Hippocampal formation (tissue), 2 donors: ENCODE measurements around the gene KLK4.
A peak's percentile ranks its signal among the peaks of the same experiment; 100 is the strongest.

ENCODE experiments used
- DNase-seq, 2 donors: peaks; one replicate each; lab custom pipeline; 2025; lab: John Stamatoyannopoulos, UW

The KLK4 gene, protein sequence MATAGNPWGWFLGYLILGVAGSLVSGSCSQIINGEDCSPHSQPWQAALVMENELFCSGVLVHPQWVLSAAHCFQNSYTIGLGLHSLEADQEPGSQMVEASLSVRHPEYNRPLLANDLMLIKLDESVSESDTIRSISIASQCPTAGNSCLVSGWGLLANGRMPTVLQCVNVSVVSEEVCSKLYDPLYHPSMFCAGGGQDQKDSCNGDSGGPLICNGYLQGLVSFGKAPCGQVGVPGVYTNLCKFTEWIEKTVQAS

DNA sequence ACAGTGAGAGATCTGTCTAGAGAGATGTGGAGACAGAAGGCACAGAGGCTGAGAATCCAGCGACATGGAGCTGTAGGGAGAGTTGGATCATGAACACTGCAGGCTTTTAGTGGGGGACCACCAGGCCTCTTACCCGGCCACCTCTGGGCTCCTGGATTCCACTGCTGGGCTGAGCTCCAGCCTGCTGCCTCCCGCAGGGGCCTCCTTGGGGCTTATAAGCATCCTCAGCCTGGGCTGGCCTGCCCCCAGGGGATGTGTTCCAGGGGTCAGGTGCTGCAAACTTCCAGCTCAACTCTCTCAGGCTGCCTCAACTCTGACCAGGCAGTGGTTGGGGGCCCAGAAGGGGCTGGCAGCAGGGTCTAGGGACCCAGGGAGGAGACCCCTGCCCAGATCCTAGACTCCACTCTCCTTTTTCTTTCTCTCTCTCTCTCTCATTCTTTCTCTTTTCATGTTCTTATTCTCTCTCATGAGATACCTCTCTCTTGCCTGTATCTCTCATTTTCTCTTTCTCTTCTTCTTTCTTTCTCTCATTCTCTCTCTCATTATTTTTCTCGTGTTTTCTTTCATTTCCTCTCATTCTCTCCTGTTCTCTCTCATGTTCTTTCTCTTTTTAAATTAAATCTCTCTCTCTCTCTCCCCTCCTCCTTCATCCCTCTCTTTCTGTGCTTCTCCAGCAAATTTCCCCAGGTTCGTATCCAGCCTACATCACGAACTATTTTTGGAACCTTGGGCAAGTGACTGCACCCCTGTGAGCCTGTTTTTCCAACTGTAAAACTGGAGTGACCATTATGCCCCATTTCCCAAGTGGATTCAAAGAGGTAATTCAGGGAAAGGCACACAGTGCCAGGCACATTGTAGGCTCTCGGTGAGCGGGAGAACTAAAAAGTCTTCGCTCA is at the start of gene KLK4:
TSS of gene KLK4 (minus strand) at position 190 of the 896 bp plus-strand sequence. CDS start 657 bp downstream, outside the sequence.
- no peak for DNase-seq

DNA sequence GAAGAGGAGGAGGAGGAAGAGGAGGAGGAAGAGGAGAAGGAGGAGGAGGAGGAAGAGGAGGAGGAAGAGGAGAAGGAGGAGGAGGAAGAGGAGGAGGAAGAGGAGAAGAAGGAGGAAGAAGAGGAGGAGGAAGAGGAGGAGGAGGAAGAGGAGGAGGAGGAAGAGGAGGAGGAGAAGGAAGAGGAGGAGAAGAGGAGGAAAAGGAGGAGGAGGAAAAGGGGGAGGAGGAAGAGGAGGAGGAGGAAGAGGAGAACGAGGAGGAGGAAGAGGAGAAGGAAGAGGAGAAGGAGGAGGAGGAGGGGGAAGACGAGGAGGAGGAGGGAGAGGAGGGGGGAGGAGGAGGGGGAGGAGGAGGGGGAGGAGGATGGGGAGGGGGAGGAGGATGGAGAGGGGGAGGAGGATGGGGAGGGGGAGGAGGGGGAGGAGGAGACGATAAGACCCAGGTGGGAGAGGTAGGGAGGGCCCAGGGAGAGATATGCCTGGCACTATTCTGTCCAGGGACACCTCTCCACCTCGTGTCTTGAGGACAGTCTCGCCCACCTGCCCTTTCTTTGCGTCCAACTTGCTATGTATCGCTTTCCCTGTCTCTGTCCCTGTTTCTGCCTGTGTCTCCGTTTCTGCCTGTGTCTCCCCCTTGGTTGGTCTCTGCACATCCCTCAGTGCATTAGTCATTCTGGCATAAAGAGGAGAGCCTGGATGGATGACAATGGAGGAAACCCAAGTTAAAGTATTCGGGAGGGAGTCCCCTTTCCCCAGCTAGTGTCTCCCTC is 48.7 kb upstream of the KLK4 start:
- DNase-seq = no peak

DNA sequence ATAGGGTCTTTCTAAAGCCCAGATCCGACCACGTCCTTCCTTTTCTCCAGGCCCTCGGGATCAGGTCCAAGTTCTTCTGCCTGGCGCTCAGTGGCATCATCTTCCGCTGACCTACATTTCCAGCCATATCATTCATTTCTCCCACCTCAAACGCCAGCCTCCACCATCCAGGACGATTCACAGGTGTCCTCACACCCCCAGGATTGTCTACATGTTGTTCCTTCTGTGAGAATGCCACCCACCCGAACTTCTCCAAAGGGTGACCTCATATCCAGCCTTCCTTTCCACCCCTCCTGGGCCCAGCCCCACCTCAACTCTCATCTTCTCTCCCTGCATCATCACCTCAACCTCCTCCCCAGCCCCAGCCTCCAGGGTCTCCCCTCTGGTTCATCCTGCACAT is 46.4 kb upstream of the KLK4 start:
- DNase-seq = no peak

DNA sequence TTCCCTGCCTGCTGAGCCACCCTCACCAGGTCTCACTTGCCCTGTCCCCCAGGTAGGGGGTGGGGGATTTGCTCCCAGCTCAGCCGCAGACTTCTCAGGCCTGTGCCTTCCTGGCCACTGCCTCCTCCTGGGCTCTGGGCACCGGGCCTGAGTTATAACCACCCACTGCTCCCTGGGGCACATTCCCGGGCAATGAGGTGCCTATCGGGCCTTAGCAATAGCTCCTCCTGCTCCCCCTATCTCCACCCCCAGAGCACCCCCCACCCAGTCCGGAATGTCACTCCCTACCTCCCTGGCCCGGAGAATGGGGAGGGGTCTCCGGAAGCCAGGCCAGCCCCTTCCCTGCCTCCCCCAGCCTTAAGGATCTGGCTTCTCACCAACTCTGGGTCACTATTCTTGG is 41.7 kb upstream of the KLK4 start, which contains the start of gene KLK5:
TSS of gene KLK5 (minus strand) at position 129 of the 400 bp plus-strand sequence. CDS start 381 bp downstream, outside the sequence.
- DNase-seq = no peak

DNA sequence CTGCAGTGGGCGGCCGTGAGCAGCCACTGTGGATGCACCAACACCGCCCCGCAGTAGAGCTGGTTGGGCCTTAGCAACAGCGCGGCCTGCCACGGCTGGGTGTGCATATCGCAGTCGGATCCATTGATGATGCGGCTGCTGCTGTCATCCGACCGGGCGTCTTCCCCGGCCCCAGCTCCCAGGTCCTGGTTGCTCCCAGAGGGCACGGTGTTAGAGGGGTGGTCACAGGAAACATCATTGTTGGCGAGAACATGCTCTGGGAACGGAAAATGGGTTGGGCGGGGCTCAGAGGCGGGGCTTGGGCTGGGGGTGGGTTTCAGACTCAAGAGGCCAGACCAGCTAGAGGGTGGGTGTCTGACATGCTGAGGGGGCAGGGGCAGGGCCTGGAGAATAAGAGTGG is 38.7 kb upstream of the KLK4 start:
- DNase-seq = no peak

DNA sequence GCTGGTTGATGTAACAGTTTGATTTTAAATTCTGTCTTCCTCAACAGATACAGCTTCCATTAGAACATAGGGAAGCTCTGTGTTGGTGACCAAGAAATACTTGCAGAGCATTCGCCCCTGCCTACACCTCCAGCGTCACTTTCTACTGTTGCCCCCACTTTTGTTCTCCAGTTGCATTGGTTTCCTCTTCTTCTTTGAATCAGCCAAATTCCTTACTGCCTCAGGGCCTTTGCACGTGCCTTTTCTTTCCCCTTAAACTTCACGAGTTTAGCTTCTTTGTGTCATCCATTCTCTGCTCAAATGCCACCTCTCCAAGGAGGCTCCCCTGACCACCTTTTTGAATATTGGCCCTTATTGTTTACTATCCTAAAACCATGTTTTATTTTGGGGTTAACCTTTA is 35.9 kb upstream of the KLK4 start:
- DNase-seq = no peak

DNA sequence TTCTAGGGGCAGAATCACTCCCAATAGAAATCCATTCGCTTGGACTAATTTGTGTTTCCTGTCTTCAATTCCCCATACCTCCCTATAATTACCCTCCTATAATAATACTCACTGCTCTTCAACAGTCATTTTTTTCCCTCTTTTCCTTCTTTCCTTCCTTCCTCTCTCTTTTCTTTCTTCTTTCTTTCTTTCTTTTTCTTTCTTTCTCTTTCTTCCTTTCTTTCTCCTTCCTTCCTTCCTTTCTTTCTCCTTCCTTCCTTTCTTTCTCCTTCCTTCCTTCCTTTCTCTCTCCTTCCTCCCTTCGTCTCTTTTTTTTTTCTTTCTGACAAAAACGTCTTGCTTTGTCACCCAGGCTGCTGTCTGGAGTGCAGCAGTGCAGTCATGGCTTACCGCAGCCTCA is 33.6 kb upstream of the KLK4 start:
- DNase-seq = no peak

DNA sequence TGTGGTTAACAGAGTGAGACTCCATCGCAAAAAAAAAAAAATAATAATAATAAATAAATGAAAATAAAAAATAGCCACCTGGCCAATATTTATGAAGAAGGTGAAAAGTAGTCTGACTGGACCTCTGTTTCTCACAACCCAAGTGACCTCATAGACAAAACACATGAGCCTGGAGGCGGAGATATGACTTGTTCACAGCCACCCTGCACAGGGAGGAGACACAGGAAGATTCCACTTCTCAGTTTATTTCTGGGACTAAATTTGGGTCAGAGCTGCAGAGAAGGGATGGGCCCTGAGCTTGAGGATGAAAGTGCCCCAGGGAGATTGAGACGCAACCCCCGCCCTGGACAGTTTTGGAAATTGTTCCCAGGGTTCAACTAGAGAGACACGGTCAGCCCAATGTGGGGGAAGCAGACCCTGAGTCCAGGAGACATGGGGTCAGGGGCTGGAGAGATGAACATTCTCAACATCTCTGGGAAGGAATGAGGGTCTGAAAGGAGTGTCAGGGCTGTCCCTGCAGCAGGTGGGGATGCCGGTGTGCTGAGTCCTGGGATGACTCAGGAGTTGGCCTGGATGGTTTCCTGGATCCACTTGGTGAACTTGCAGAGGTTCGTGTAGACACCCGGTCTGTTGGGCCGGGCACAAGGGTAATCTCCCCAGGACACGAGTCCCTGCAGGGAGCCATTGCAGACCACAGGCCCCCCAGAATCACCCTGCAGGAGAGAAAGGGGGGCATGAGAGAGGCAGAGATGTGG is 32.1 kb upstream of the KLK4 start:
- DNase-seq = no peak

DNA sequence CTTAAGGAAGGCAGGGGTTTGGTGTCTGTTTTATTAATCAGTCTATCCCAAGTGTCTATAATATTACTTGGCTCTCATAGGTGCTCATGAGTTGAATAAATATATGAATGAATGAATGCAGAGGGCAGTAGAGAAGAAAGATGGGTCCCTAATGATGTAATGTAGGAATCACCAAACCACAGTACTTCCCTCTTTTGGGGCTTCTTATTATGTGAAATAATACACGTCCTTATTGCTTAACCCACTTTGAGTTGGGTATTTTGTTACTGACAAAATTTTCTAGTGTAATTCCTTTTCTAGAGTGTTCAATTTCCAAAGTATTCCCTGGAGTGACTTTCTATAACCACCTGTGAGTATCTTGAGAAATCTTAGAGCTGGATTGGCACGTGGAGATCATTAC is 28.4 kb upstream of the KLK4 start:
- DNase-seq = no peak

DNA sequence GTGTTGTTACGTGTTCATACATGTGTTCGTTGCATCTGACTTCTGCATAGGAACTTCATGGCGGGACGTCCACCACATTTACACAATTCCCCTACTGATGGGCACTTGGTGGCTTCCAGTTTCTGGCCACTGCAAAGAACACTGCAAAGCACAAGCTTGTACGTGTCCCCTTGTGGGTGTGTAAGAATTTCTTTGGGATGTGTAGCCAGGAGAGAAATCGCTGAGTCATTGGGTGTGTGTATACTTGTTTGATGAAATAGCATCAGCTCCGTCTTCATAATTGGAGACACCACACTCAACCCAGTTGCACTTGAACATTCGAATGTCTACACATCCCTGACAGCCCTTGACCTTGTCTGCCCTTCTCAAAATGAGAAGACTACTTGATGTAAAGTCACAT is 22.4 kb upstream of the KLK4 start:
- DNase-seq = no peak

DNA sequence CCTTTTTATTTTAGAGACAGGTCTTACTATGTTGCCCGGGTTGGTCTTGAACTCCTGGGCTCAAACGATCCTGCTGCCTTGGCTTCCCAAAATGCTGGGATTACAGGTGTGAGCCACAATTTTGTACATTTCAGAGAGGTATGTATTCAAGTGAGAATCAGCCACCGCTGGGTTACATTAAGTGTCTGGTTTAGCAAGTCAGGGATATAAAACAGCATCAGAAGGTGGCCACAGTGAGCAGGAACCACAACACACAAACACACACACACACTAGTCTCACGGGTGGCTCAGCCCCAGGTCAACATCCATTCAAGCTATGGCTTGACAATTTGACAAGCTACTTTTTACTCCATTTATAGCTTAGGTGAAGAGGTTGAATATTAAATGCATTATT is 21.5 kb upstream of the KLK4 start:
- DNase-seq = no peak

DNA sequence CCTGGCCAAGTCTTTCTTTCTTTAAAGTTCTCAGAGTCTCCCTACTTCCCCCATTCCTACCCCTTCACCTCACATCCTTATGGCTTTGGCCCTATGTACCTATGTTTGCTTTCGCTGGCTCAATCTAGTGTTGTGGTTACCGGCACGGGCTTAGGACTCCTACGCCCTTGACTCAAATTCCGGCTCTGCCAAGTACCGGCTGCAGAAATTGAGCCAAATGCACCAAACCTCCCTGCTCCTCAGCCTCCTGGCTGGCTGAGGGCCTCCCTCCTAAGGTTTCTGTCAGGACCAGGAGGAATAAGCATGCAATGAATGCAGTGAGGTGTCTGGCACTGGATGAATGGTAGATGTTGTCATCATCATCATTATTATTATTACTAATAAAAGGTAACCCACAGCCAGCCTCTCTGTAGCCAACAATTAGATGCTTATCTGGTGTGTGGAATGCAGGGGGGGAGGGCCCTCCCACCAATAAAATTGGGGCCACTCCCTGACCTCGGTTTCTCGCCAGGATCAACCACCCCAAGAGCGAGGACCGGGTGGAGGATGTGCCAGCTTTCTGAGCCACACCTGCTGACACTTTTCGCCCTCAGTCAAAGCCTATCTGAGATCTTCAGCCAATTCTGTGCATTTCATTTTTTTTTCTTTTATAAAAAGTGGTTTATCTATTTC is 21.0 kb upstream of the KLK4 start:
- DNase-seq = no peak

DNA sequence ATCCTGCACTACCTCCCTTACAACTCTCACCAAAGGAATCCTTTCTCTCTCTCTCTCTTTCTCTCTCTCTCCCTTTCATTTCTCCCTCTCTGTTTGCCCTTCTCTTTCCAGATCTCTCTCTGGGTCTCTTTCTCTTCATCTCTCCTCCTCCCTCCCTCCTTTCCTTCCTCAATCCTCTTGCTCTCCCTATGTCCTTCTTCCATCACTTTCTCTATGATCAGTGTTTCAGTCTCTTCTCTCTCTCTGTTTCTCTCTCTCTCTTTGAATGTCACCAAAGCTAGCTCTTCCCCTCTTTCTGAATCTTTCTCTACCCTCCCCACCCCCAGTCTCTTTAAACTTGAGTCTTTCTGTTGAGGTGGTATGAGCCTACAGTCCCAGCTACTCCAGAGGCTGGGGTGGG is 19.8 kb upstream of the KLK4 start:
- DNase-seq = no peak

DNA sequence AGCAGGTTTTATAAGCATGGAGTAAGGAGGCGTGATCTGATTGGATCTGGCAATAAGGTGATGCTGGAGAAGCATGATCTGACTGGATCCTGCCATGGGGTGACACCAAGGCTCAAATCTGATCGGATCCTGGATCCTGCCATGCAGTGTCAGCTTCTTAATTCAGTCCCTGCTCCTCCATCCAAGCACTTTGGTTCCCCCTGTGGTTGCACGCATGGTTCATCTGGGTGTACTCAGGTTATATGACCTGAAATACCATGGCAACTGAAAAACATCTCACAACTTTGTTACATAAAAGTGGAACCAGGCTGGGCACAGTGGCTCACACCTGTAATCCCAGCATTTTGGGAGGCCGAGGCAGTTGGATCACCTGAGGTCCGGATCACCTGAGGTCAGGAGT is 17.6 kb upstream of the KLK4 start:
- DNase-seq = no peak

DNA sequence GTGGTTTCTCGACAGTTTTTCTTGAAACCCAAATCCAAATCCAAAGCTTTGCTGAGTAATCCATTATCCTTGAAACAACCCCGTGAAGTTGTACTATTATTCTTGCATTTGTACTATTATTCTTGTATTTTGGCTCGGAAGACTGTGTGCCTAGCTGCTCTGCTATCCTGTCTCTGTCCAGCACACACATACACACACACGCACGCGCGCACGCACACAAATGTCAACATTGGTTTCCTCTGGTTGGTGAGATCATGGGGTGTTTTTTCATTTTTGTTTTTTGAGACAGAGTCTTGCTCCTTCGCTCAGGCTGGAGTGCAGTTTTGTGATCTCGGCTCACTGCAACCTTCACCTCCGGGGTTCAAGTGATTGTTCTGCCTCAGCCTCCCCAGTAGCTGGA is 14.9 kb upstream of the KLK4 start:
- no peak for DNase-seq

DNA sequence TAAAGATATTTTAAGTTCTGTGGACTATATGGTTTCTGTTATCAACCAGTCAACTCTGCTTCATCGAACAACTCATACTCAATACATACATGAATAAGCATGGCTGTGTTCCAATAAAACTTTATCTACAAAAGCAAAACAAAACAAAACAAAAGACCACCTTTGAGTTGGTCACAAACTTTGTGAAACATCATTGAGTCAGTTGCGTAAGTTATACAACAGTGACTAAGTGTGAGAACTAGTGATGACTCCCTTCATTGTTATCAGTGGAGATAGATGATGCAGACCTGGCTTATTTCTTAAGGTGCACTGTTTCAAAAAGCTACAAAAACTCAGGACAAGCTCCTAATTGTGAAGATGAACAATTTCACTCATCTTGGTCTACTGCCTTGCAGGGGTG is 14.5 kb upstream of the KLK4 start:
- no peak for DNase-seq

DNA sequence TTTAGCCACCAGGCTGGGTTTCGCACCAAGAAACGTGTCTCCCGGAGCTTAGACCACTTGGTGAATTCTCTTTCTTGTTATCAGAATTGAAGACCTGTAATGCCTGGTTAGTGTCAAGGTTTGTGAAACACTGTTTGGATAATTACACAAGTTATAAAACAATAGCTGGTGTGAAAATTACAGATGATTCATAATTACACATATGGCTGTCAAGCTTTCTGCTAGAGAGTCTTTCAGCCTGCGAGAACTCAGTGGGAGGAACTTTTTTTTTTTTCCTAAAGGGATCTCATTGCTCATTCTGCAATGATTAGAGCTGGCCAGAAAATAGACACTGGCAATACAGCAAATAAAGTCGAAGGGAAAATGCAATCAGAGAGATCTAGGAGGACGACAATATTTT is 13.4 kb upstream of the KLK4 start:
- peak in 1 of 2 donors; percentile 4 for DNase-seq

DNA sequence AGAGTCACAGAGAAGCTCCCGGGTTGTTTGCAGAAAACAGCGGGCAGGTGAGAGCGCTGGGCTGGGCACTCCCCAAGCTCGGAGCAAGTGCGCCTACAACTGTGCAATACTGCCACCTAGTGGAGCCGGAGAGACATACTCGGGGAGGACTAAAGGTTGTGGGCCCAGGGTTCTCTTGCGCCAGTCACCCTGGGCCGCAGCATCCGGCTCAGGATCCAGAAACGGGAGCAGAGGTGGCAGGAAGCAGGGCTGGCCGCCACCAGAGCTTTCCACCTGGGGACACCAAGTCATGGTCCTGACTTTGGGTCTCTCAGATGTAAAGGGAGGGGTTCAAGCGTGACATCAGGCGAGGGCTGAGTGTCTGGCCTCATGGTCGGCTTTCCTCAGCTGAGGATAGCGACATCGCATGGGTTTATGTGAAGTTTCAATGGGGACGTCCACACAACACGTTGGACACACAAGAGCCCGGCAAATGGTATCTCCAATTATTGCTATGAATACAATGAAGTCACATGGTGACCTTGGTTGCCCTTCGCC is 11.2 kb upstream of the KLK4 start:
- peak; percentile 50 to 52 for DNase-seq

DNA sequence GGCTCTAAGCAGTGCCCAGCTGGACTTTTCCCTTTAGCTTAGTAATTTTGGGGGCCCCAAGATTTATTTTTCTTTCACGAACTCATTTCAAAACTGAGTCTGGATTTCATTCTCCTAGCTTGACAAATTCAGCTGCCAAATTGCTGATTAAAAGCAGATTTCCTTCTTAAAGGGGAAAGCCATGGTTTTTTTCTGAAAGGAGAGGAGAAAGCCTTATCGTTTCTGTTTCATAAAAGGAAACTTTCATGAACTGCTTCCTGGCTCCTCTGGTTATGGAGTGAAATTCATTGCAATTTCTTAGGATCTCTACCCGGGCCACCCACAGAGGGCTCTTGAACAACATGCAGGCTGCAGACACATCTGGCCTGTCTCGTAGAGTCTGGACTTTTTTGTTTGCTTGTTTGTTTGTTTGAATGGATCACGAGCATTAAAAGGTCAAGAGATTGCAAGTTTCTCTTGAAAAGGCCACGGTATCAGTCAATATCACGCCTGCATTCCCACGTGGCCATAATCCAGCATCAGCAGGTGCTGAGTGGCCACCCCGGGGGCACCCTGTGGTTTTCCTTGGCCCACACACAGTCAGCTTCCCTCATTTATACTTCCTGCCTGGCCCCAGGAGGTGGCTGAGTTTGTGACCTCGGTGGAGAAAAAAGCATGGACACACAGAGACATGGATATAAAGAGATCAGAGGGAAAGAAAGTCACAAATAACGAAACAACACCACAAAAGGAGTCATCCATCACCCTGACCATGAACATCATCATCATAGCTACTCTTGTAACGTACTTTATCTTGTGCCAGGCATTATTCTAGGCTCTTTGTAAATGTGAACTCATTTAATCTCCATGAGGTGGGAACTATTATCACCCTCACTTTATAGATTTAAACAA is 10.5 kb upstream of the KLK4 start:
- DNase-seq = no peak

DNA sequence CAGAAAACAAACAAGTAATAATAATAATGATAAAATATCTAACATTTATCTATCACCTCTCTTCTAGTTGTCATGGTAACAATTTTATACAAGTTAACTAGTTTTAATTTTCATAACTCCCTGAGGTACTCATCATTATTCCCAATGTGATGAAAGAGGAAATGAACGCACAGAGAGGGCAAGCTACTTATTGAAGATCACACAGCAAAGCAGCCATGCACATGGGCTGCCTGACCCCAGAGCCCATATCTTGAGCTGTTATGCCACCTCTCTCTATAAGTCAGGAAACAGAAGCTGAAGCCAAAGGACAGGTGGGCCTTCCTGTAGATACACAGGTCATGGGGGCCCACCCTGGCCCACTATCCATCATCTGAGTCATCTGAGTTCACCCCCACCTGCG is 4.9 kb upstream of the KLK4 start:
- no peak for DNase-seq
